HG02973 (cell line): ENCODE data around the gene PROK1.

ENCODE experiments used
- ATAC-seq: cut with Tn5 transposase; IDR thresholded peaks from one replicate; pipeline ENCODE4 v1.9.1; 2021; ENCODE audit warnings: moderate library complexity; ENCODE audit not compliant: unreplicated experiment

PROK1 gene

DNA sequence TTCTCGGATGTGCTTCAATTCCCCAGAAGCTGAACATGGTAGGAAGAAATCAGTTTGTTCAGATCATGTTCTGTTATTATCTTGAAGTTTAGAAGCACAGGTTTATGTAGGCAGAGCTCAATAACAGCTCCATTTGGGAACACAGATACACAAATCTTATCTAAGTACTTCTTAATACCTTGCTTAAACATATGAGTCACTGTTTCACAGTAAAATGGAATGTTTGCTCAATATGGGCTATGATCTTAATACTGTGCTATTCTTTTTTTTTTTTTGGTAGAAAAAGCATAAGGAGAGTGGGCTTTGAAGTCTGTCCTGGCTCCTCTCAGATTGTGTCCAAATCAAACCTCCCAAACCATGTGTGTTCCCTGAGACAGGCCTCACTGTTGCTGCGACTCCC, 13.4 kb downstream of the PROK1 start:
- no peak for ATAC-seq

DNA sequence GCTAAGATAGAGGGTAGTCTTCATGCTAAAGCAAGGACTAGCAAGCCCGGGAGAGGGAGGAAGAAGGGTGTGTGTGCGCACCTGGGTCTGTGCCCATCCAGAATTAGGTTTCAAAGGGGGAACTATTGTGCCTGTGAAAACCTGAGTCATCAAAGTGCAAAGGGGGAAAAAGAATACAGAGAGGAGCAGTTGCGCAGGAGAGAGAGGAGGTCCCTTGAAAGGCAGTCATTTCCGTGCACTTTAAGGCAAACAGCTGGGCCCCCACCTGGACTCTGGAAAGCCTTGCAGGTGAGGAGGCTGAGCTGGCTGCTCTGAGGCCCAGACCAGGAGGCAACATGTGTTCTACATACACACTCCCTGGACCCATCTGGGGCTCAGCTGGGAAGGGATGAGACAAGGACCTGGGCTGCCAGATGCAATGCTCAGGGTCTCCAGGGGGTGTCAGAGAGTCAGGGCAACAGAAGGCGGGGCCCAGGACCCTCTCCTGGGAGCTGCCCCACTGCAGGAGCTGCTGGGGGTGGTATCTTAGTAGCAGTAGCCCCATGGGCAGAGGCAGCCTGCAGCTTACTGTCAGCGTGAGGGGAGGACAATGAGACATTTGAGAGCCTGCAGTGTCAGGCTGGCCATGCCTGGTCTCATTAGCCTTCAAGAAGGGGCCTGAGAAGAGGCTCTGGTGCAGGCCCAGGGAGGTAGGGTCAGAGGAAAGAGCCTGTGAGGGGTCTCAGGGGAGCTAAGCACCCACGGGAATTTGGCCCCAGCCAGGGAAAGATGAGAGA, 14.3 kb downstream of the PROK1 start:
- ATAC-seq = no peak

DNA sequence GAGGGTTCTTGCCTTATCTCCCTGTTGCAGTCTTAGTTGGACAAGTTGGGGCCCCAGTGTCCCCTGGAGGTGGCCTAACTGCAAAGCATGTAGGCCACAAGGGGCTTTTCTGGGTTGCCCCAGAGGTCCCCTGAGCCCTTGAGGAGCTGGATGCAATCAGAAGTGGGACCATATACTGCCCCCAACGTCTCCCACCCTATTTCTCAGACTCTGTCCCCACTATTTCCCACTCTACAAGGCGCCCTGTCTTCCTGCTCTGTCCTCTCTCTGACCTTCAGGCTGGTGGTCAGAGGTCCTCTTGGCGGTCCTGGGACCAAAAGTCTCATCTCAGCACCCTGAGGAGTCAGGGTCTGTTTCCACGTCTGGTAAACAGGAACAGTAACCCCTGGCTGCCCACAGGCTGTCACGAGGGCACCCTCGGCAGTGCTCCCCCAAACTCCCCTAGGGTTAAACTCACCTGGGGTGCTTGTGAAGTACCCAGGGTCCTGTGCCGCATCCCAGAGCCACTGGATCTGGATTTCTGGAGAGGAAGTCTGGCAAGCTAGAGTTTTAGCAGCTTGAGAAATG, 14.9 kb downstream of the PROK1 start:
- ATAC-seq = no peak

DNA sequence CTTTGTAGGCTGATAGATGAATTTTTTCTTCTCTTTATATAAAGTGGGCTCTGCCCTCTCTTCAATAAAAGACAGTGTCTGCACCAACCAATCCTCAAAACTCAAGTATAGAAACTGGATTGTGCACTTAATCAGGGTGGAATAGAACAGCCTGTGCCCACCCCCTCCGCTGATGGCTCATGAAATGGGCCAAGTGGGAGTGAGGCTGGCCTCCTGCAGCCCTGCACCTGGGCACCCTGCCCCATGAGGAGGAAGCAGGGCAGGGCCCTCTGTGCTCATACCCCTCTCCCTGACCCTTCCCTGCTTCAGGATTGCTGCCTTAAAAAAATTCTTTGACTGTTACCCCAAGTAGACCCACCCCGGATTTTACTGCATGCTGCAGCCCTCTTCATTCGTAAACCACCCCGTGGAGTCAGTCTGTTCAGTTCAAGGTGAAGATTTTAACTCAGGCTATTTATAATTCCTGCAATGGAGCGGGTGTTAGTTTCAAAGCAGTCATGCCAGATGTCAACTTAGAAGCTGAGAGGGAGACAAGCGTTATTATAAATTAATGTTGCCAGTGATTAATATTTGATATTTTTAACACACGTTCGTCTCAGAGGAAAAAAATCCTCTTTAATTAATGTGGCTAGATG, 15.8 kb downstream of the PROK1 start:
- ATAC-seq = no peak

DNA sequence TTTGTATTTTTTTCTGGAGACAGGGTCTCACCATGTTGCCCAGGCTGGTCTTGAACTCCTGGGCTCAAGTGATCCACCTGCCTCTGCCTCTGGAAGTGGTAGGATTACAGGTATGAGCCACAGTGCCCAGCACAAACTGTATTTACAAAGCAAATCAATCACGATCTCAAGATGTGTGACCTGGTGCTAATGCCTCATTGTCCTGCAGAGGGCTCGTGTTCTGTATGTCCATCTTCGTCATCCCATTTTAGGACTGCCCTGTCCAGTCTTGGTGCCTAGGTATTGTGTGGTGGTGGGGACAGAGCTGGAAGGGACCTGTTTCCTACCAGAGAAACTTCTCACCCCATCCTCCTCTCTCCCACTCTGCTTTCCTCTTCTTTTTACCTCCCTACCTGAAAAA, 20.2 kb downstream of the PROK1 start:
- ATAC-seq = no peak

DNA sequence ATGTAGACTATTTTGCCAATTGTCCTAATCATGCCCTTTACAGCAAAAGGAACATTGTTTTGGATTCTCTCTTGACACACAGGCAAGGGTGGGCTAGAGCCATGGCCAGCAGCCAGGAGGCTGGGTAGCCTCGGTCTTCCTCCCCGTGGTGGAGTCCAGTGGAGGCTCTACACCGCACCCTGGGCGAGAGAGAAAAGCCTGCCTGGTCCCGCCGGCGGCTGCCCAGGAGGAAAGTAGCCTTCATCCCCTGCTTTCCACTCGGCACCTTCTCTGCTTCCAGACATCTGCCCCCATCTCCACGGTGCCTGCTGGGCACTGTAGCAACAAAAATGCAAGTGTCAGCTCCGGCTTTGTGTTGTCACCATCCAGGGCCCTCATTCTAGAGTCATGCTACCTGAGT, 21.6 kb downstream of the PROK1 start:
- no peak for ATAC-seq

DNA sequence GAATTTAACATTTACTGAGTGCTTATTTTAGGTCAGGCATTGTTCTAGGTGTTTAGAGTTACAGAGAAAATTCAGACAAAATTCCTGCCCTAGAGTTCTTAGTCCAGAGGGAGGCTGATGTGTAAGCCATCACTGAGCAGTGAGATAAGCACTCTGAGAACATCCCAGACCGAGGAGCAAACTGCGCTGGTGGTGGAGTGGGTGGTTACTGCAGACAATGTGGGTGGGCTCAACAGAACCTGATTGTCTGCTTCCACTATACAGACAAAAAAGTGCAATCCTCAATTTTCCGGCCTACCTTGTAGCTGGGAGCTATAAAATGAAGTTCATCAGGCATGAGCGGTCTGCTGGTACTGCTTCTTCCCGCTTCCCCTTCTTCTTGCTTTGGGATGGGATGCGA, 23.5 kb downstream of the PROK1 start:
- ATAC-seq = no peak

DNA sequence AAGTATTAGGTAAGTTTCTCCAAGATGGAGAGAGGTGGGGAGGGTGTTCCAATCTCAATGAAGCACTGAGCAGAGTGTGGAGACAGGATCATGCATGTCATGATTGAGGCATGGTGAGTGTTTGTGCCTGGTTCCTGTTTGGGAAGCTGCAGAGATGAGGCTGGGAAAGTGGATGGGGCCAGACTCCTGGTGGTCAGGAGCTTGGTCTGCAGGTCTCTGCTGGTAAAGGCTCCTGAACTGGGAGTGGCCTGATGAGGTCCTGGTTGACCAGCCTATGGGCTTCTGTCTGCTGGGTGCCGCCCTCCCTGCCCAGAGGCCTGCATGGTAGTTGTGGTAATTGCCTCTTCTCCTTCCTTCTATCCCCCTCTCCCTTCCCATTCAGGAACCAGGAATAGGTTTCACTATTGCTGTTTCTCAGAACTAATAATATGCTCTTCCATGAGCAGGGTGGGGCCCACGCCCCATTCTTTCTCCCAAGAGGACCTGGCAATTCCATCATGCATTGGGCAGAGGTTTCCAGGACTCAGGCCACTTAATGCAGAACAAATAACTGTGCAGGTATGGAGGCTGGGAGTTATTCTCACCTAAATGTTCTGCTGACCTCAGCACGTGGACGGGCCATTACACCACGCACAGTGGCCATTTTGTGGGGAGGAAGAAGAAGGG, 24.5 kb downstream of the PROK1 start:
- no peak for ATAC-seq

DNA sequence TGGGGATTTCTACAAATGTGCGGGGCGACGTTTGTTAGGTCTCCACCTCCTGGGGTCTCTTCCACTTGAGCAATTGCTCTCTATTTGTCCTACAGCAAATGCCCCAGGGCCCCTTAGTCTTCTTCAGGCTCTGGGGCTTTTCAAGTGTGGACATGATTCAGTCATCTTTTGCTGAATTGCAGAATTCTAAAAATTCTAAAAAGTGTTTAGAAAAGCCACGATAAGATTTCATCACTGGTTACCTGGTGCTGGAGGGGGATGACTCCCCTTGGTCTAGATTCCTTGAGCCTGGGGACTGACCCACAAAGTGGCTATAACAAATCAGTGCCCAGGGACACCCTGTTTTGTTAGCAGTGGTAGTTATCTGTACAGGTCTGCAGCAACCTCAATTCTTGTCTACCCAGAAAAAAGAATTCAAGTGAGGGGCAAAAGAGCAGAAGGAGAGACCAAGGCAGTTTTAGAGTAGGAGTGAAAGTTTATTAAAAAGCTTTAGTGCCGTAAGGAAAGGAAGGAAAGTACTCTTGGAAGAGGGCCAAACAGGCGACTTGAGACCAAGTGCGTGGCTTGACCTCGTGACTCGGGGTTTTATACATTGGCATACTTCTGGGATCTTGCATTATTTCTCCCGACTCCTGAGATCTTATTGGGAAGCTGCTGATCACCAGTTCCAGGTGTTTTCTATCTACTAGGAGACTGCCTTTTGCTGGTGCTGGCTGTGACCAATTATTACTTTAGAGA, 25.2 kb downstream of the PROK1 start:
- no peak for ATAC-seq

DNA sequence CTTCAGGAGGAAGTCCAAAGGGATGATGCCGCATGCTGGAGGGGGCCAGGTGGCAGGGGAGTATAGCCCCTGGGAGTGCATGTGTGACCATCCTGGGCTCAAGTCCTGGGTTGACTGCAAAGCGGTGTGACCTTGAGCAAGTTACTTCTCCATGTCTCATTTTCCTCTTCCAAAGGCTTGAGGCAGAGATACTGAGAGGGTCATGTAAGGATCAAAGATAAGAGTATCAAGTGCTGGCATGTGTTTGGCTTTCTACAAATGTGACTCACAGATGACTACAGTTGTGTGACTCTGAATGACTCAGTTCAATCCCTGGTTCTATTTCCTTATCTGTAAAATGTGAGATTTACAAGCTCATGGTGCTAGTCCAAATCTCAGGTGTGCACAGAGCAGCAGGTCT, 26.1 kb downstream of the PROK1 start:
- ATAC-seq = no peak

DNA sequence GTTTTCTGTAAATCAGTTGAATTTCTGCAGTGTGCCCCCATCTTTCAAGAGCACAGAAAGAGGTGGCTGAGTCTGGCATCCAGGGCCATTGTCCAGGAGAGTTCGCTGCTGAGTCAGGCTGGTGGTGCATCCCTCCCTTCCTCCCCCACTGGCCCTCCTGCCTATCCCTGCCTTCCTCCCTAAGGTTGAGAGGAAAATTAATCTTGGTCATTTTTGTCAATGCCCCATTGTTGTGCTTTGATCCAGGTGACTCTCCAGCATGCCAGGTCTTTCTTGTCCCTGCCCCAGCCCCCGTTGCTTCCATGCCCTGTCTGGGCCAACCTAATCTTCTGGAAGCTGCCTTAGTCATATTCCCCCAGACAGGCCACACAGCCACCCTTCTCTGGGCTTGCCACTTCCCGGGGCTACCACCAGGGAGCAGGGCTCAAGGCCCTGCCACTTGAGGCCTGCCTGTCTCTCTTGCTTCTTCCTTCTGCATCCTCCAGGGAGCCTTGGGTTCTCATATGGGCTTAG, 26.6 kb downstream of the PROK1 start:
- no peak for ATAC-seq

DNA sequence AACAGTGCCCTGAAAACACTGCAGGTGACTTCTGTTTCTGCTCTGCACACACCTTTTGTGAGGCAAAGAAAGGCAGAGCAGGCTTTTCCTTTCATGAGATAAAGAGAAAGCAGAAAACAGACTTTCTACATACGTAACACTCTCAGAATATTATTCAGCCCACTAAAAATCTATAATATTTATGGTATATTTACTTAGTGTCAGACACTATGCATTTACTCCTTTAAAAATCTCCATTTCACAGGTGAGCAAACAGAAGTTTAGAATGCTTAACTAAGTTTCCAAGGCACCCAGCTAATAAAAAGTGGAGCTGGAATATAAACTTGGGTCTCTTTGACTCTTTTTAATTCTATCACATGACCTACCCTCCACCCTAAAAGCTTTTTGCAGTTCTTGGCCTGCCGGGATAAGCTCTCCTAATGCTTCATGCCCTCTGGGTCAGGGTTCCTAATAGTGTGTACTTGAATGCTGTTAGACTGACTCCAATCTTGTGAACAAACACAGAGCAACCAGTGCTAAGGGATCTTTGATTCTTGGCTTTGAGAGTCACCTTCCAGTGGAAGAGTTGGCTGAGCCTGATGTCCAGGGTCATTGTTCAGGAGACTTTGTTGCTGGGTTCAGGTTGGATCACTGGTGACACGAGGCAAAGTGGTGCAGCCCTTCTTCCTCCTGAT, 27.2 kb downstream of the PROK1 start:
- ATAC-seq = no peak

DNA sequence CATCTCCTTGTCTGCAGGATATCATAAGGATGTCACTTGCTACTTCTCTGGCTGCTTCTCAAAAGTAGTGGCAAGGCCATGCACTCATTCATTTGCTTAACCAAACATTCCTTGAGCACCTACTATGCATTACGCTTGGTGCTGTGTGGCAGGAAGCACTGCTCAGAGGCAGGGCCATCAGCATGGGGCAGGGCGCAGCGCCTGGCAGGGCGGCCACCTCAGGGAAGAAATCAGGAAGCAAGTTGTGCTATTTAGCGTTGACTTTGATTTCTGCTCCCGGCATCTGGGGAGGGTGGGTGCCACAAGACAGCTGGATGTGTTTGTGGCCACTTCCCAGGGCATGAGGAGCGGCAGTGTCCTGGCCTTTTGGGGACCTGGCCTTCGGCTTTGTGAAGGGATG, 27.9 kb downstream of the PROK1 start:
- ATAC-seq = no peak

DNA sequence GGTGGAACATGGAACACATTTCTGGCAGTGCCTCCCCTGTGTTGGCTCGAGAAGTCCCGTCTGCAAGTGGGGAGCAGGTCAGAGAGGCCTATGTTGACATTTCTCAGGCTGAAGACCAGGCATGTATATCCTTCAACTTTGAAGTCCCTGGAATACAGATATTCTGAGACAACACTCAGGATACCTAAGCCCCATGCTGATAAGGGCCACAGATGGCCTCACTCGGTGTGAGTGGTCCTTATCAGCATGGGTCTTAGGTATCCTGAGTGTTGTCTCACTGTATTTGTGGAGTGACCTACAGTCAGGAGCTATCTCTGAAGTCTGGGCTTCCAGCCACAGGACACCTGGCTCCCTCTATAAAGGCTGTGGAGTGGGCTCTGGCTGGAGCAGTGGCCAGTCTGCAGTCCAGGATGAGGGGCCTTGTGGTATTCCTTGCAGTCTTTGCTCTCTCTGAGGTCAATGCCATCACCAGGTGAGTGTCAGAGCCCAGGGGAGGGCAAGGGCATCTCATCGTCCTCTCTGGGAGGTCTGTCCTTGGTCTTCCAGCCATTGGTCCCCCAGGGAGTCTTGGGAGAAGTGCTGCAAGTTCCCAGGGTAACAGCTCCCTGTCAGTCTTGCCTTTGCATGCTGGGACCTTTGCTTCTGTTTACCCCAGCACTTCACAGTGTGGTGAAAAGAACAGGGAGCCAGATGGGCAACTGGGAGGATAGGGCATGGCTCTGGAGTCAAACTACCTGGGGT, 29.6 kb downstream of the PROK1 start:
- no peak for ATAC-seq

DNA sequence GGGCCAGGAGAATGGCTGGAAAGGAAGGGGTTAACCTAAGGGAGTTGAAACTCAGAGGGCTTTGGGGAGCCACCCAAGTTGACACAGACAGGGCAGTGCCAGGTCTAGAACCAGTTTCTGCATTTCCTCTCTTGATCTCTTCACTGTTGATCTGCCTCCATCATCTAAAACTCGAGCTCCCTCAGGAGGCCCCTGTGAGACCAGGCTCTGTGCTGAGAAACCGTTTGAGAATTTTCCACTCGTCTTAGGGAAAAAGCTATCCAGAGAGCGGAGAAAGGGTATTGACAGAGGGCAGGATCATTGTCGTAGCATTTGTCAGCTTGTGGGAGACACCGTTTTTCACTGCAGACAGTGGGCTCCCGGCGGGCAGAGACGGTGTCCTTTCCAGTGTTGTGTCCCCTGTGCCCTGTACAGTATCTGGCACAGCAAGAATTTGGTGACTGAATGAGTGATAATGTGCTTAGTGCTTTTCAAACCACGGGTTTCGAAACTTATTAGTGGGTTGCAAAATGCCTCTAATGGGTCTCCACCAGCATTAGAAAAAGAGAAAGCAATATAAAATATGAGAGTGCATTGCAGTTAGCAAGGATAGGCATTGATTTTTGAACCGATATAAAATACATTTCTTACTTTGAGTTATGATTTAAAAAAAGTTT, 31.1 kb downstream of the PROK1 start:
- ATAC-seq = no peak

DNA sequence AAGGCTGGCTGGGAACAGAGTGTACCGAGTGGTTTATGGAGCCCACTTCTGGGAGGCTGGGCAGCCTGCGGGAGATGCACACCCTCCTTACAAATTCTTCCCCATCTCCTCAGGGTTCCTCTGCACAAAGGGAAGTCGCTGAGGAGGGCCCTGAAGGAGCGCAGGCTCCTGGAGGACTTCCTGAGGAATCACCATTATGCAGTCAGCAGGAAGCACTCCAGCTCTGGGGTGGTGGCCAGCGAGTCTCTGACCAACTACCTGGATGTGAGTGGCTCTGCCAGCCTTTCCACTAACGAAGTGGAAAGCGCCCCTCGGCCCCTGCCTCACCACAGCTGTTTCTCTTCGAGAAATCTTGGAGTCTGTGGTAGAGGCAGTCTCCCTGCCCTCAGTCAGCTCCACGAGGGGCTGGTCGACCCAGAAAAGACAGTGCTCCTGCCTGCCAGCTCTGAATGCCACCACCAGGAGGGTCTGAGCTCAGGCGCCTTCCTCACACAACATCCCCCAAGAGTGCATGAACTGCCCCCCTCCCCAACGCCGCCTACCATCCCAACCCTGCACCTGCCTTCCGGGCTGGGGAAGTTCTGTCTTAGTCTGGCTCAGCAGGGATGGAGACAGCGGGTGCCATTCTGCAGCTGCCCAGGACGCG, 31.8 kb downstream of the PROK1 start:
- no peak for ATAC-seq

DNA sequence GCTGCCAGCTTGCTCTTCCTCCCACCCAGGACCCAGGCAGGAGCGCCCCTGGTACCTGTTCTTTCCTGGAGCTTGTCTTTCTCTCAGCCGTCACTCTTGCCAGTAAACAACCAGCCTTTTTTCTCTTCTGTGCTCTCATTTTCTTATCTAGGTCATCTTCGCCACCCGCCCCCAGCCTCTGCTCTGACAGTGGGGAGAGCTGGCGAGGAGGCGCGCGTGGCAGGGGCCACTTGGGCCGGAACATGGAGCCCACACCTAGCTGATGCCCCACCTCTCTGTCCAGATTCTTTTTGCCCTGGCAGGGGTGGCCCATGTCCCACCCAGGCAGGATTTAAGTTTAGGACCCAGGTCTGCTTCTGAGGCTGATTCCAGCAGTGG, 32.3 kb downstream of the PROK1 start:
- no peak for ATAC-seq

DNA sequence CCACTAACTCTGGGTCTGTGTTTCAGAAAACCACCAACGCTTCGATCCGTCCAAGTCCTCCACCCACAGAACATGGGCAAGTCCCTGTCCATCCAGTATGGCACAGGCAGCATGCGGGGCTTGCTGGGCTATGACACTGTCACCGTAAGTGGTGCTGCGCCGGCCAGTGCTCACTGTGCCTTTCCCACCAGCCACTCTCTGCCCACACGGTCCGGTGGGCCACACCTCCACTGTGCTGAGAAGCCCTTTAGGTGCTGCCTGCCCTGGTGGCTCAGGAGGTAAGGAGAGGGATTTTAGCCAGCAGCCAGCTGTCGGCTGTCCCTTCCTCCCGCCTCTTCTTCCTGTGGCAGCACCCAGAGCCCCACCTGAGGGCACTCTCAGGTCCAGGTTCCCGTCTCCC, 33.9 kb downstream of the PROK1 start:
- ATAC-seq = no peak

DNA sequence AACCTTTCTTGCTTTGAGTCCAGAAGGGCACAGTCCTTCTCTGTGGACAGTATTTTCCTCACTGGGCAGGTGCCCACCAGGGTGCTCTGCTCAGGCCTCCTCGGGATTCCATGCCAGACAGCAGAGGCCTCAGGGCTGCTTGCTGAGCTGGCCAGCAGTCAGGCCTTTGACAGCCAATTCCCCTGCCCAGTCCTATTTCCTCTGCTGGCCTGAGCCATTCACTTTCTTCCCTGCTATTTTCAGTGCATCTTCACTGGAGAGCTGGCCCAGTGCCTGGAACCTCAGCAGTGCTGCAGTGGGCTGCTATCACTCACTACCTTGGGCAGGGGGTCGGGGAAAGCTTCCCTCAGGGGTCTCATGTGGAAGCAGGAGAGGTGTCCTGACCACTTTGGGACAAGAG, 34.8 kb downstream of the PROK1 start:
- no peak for ATAC-seq
